Keratinocyte (primary cell): ENCODE results near the gene GAB1. TPM values are rescaled to one million over a fixed set of nuclear protein-coding genes. Genes with fewer than 3 reads are reported as not detected.

Experiments used
- DNase-seq: peaks from one replicate; pipeline ENCODE4 v3.0.0-alpha.2; 2011; ENCODE audit warnings: low read depth, missing footprints, low spot score
- FAIRE-seq: peaks from 2 replicates; lab custom pipeline; 2011; peaks lifted over from hg19 to GRCh38; lab: Jason Lieb, UNC
- H2AFZ ChIP-seq: 2 replicates; pipeline ENCODE4 v1.6.0; 2012; ENCODE audit warnings: low read length, control low read depth, inconsistent platforms; ENCODE audit not compliant: control insufficient read depth
- H3K27ac ChIP-seq: 2 replicates; pipeline ENCODE4 v1.5.1; 2011; ENCODE audit warnings: low read length; ENCODE audit not compliant: control insufficient read depth, insufficient read depth
- H3K27me3 ChIP-seq: 3 replicates; pipeline ENCODE4 v1.6.0; 2011; ENCODE audit warnings: low read length; ENCODE audit not compliant: control insufficient read depth, insufficient read depth; ENCODE audit errors: extremely low read depth
- H3K36me3 ChIP-seq, 2 experiments: 2 replicates in 1 of 2; 3 replicates in 1 of 2; pipeline ENCODE4 v1.5.1; 2011; ENCODE audit warnings: low read length in 2 of 2, mild to moderate bottlenecking in 1 of 2; ENCODE audit not compliant: control insufficient read depth in 2 of 2, insufficient read depth in 2 of 2; ENCODE audit errors: extremely low read depth in 1 of 2
- H3K4me1 ChIP-seq: 3 replicates; pipeline ENCODE4 v1.5.1; 2011; ENCODE audit warnings: low read length; ENCODE audit not compliant: control insufficient read depth, insufficient read depth; ENCODE audit errors: extremely low read depth
- H3K4me2 ChIP-seq: 3 replicates; pipeline ENCODE4 v1.6.0; 2011; ENCODE audit warnings: low read depth, low read length; ENCODE audit not compliant: control insufficient read depth, insufficient read depth; ENCODE audit errors: extremely low read depth
- H3K4me3 ChIP-seq, 3 experiments: fragments of 200-600 bp in 1 of 3; sonication (generic) in 1 of 3; 2 replicates in 2 of 3; 3 replicates in 1 of 3; pipeline ENCODE4 v1.5.1; 2011 to 2016; ENCODE audit warnings: low read length in 3 of 3, mild to moderate bottlenecking in 3 of 3, control low read depth in 2 of 3, inconsistent platforms in 1 of 3, low read depth in 1 of 3, mixed read lengths in 1 of 3, mixed run types in 1 of 3, moderate library complexity in 1 of 3; ENCODE audit not compliant: control insufficient read depth in 2 of 3, insufficient read depth in 2 of 3; ENCODE audit errors: extremely low read depth in 1 of 3
- H3K79me2 ChIP-seq: 2 replicates; pipeline ENCODE4 v1.6.0; 2012; ENCODE audit warnings: low read length; ENCODE audit not compliant: control insufficient read depth, insufficient read depth
- H3K9ac ChIP-seq: 3 replicates; pipeline ENCODE4 v1.6.0; 2011; ENCODE audit warnings: low read length; ENCODE audit not compliant: control insufficient read depth, insufficient read depth; ENCODE audit errors: extremely low read depth
- H3K9me1 ChIP-seq: 3 replicates; pipeline ENCODE4 v1.6.0; 2011; ENCODE audit warnings: low read length; ENCODE audit not compliant: control insufficient read depth, insufficient read depth; ENCODE audit errors: extremely low read depth
- H3K9me3 ChIP-seq: 2 replicates; pipeline ENCODE4 v1.5.1; 2012; ENCODE audit warnings: low read depth, low read length; ENCODE audit not compliant: control insufficient read depth
- H4K20me1 ChIP-seq: 3 replicates; pipeline ENCODE4 v1.6.0; 2011; ENCODE audit warnings: low read length; ENCODE audit not compliant: control insufficient read depth, insufficient read depth; ENCODE audit errors: extremely low read depth
- CTCF ChIP-seq, 3 experiments: IDR thresholded peaks in 1 of 3; conservative IDR thresholded peaks in 1 of 3; optimal IDR thresholded peaks in 1 of 3; 2 replicates in 2 of 3; 3 replicates in 1 of 3; pipeline versions ENCODE3 to v1.5.1; 2011; ENCODE audit warnings: low read length in 3 of 3, mild to moderate bottlenecking in 3 of 3, moderate library complexity in 2 of 3, control low read depth in 1 of 3, inconsistent platforms in 1 of 3; ENCODE audit not compliant: insufficient read depth in 2 of 3; ENCODE audit errors: extremely low read depth in 1 of 3
- EZH2 ChIP-seq: IDR thresholded peaks from one replicate; pipeline ENCODE4 v1.6.1; 2012; ENCODE audit warnings: inconsistent platforms, mild to moderate bottlenecking, low read length, moderate library complexity
- dilution Hi-C: fragments of 300-500 bp; cut with MboI; formaldehyde crosslinking; loops from one replicate; pipeline ENCODE4 v1.7.0; 2020; ENCODE audit warnings: low sequenced_read_pairs; ENCODE audit not compliant: extremely low pct_ligation_motif_present
- polyA plus RNA-seq, 5 experiments: library from polyadenylated mRNA; depleted of rRNA in 3 of 5; stranded (reverse) in 3 of 5; stranded (forward) in 1 of 5; unstranded in 1 of 5; fragments of >200 nt; gene quantifications; 1 replicate in 1 of 5; 2 replicates in 3 of 5; 3 replicates in 1 of 5; pipeline versions ENCODE4 v1.2.1 to v1.2.3, GENCODE V29; 2011 to 2012; ENCODE audit warnings: missing spikeins in 2 of 5, low read depth in 1 of 5, low replicate concordance in 1 of 5

The GAB1 gene
- polyA plus RNA-seq, 1 donor (not counting 4 experiments of a cell fraction or from before 2014, with no cell fraction given): 11.0 TPM

- no peak overlapping the region for H3K9ac ChIP-seq
- dilution Hi-C loops: no loop called here
- no peaks in the 10 kb centered on the region for H4K20me1 ChIP-seq
- H3K36me3 ChIP-seq: peaks cover 0 to 2% of the 10 kb centered on the region in 2 experiments
- H3K9me3 ChIP-seq: no peaks in the 10 kb centered on the region
- H3K4me3 ChIP-seq: no peak overlapping the region
- FAIRE-seq (no peak), DNase-seq (no peak)
- no peaks in the 10 kb centered on the region for H3K4me1 ChIP-seq
- H3K27me3 ChIP-seq: no peaks in the 10 kb centered on the region
- H3K79me2 ChIP-seq: peaks cover 2% of the 10 kb centered on the region
- no peaks in the 10 kb centered on the region for H3K9me1 ChIP-seq
- TF ChIP-seq CTCF (optimal IDR thresholded peaks at IDR 0.05 in 1 of 3, IDR thresholded peaks at IDR 0.05 in 1 of 3, conservative IDR thresholded peaks at IDR 0.05 in 1 of 3; ENCODE audit: extremely low read depth in 1 of 3, insufficient read depth in 2 of 3, low read length in 3 of 3): no peak
- no peak for TF ChIP-seq EZH2
- no peak overlapping the region for H3K4me2 ChIP-seq
- H3K27ac ChIP-seq: no peak overlapping the region
- no peak overlapping the region for H2AFZ ChIP-seq
Measured at GRCh38 chr4:143397887-143398286, 61.2 kb downstream of the GAB1 start.

GRCh38 chr4:143399113-143399949 lies 62.7 kb downstream of the GAB1 start:
- H3K27me3 ChIP-seq: no peaks in the 10 kb centered on the region
- DNase-seq: no peak
- no peak overlapping the region for H3K4me2 ChIP-seq
- H3K9me1 ChIP-seq: no peaks in the 10 kb centered on the region
- peaks cover 2% of the 10 kb centered on the region for H3K79me2 ChIP-seq
- no peaks in the 10 kb centered on the region for H4K20me1 ChIP-seq
- no peaks in the 10 kb centered on the region for H3K9me3 ChIP-seq
- H3K36me3 ChIP-seq: peaks cover 0 to 2% of the 10 kb centered on the region in 2 experiments
- TF ChIP-seq CTCF (optimal IDR thresholded peaks at IDR 0.05 in 1 of 3, IDR thresholded peaks at IDR 0.05 in 1 of 3, conservative IDR thresholded peaks at IDR 0.05 in 1 of 3; ENCODE audit: extremely low read depth in 1 of 3, insufficient read depth in 2 of 3, low read length in 3 of 3) (peak in 2 of 3 experiments; percentile 58 to 59), EZH2 (no peak)
- no peak overlapping the region for H3K27ac ChIP-seq
- H3K4me3 ChIP-seq: no peak overlapping the region
- FAIRE-seq: peak; percentile 82
- H2AFZ ChIP-seq: no peak overlapping the region
- dilution Hi-C loops: no loop called here
- H3K4me1 ChIP-seq: no peaks in the 10 kb centered on the region
- H3K9ac ChIP-seq: no peak overlapping the region
